ENCODE measurements around the gene G0S2. TPM values are rescaled to one million over a fixed set of nuclear protein-coding genes. Genes with fewer than 3 reads are reported as not detected.

Gene G0S2
- total and polyA plus RNA-seq, 9 of the 15 experiments (the other 6 are each of a cell fraction or from before 2014, with no cell fraction given), result 0.18 to 65.6 (median 11.4) TPM

- TF ChIP-seq CUX1 (CRISPR knock-in tag; IDR thresholded peaks at IDR 0.05), result 0 out of 2 replicates have a peak, but pooled peaks have one; percentile 65
- no peak for TF ChIP-seq ZNF224 (CRISPR knock-in tag; IDR thresholded peaks at IDR 0.05)
- no peak for TF ChIP-seq HCFC1 (IDR thresholded peaks at IDR 0.05; ENCODE audit: low read depth, low read length)
- TF ChIP-seq PURB (CRISPR knock-in tag; IDR thresholded peaks at IDR 0.05; ENCODE audit: low read depth), result no peak
- TF ChIP-seq ZNF318 (IDR thresholded peaks at IDR 0.05; ENCODE audit: borderline replicate concordance in 1 of 2, low read depth in 1 of 2), result peak in 1 of 2 experiments; percentile 50; a peak in 1 of 4 replicates
These were observed 29.4 kb upstream of the G0S2 start (continued) for GRCh38 chr1:209645574-209646452.

Measured in K562 (cell line).